Measurements from ENCODE around the gene SPEM3. TPM values are rescaled to one million over a fixed set of nuclear protein-coding genes. Genes with fewer than 3 reads are reported as not detected.

Gene SPEM3
- total and polyA plus RNA-seq, 4 donors, result not detected

GRCh38 chr17:7442142-7442541, 13.5 kb downstream of the SPEM3 start (continued):
- no peak for TF ChIP-seq REST (IDR thresholded peaks at IDR 0.05)
- TF ChIP-seq ATF3 (IDR thresholded peaks at IDR 0.05), result no peak

GRCh38 chr17:7443499-7444485, 15.1 kb downstream of the SPEM3 start:
- peaks cover 0 to 3% (median 0%) of the 10 kb centered on the region in 4 donors for H3K27me3 ChIP-seq (ENCODE audit: control insufficient read depth in 4 of 4, insufficient read depth in 4 of 4, low read length in 3 of 4)
- TF ChIP-seq RXRA (IDR thresholded peaks at IDR 0.05), result no peak
- no peak for TF ChIP-seq HNF4G (IDR thresholded peaks at IDR 0.05)
- no peak for TF ChIP-seq ZBTB33 (IDR thresholded peaks at IDR 0.05)
- no peak for TF ChIP-seq HNF4A (conservative IDR thresholded peaks at IDR 0.05)
- no peak for DNase-seq (ENCODE audit: low spot score)
- H3K4me3 ChIP-seq (ENCODE audit: low read depth in 1 of 3, low read length in 3 of 3), result no peak overlapping the region
- H3K36me3 ChIP-seq (ENCODE audit: control insufficient read depth in 4 of 4, insufficient read depth in 3 of 4, low read depth in 1 of 4, low read length in 3 of 4), result no peaks in the 10 kb centered on the region
- WGBS, result 87% methylated on average over 7 of the region's 7 CpGs
- no peak overlapping the region for H3K27ac ChIP-seq (ENCODE audit: low read depth in 1 of 2, low read length in 2 of 2)
- H3K9ac ChIP-seq (ENCODE audit: low read depth in 1 of 2, low read length in 2 of 2), result no peak overlapping the region
- peaks cover 20 to 32% (median 27%) of the 10 kb centered on the region in 4 donors for H3K4me1 ChIP-seq (ENCODE audit: control insufficient read depth in 4 of 4, insufficient read depth in 4 of 4, low read length in 3 of 4)
- H3K9me3 ChIP-seq (ENCODE audit: control insufficient read depth in 4 of 4, low read length in 3 of 4), result no peaks in the 10 kb centered on the region

- Histone ChIP-seq H3K9ac (ENCODE audit: low read depth in 1 of 2, low read length in 2 of 2) (peak within 1 kb of the TSS in 1 of 2 donors; percentile 45), H3K4me3 (ENCODE audit: low read depth in 1 of 3, low read length in 3 of 3) (peak within 1 kb of the TSS; percentile 34 to 73 (median 68)), H3K4me1 (ENCODE audit: control insufficient read depth in 4 of 4, insufficient read depth in 4 of 4, low read length in 3 of 4) (peaks cover 14 to 29% (median 23%) of the 10 kb centered on the region in 4 donors), H3K9me3 (ENCODE audit: control insufficient read depth in 4 of 4, low read length in 3 of 4) (no peaks in the 10 kb centered on the region), H3K36me3 (ENCODE audit: control insufficient read depth in 4 of 4, insufficient read depth in 3 of 4, low read depth in 1 of 4, low read length in 3 of 4) (no peaks in the 10 kb centered on the region), H3K27me3 (ENCODE audit: control insufficient read depth in 4 of 4, insufficient read depth in 4 of 4, low read length in 3 of 4) (no peaks in the 10 kb centered on the region), H3K27ac (ENCODE audit: low read depth in 1 of 2, low read length in 2 of 2) (peak within 1 kb of the TSS; percentile 80 to 92)
- peak; percentile 83 for DNase-seq (ENCODE audit: low spot score)
- 5% methylated on average over 51 of the region's 51 CpGs for WGBS
- TF ChIP-seq REST (IDR thresholded peaks at IDR 0.05) (peak; percentile 68), RXRA (IDR thresholded peaks at IDR 0.05) (peak; percentile 44 to 45), GABPA (IDR thresholded peaks at IDR 0.05 in 1 of 2, conservative IDR thresholded peaks at IDR 0.05 in 1 of 2) (no peak), ZBTB33 (IDR thresholded peaks at IDR 0.05) (no peak), RAD21 (IDR thresholded peaks at IDR 0.05) (peak in 1 of 2 donors; percentile 43), HNF4A (conservative IDR thresholded peaks at IDR 0.05) (peak in 1 of 2 donors; percentile 16), CTCF (IDR thresholded peaks at IDR 0.05; ENCODE audit: low read depth, low read length, missing input control) (no peak), SP1 (IDR thresholded peaks at IDR 0.05) (peak; percentile 68)
Measured at GRCh38 chr17:7444682-7445618, 16.3 kb downstream of the SPEM3 start, which contains the start of gene CHRNB1. Gene CHRNB1 (plus strand): TSS chr17:7445061. CDS start chr17:7445128, 67 bp downstream.
